Hematopoietic multipotent progenitor cell treated with erythropoietin and hydrocortisone succinate and interleukin-3 and kit ligand, for 8 days (in vitro differentiated cells): ENCODE data around the gene CSF3R.
A peak's percentile ranks its signal among the peaks of the same experiment; 100 is the strongest.
"Not testable (repeated sequence)": the region's sequence is repeated elsewhere in the genome, so short reads cannot be mapped to it uniquely, and the experiment has no call there.

ENCODE experiments used
- DNase-seq: peaks from one replicate; pipeline ENCODE4 v3.0.0-alpha.2; 2015

Gene CSF3R

DNA sequence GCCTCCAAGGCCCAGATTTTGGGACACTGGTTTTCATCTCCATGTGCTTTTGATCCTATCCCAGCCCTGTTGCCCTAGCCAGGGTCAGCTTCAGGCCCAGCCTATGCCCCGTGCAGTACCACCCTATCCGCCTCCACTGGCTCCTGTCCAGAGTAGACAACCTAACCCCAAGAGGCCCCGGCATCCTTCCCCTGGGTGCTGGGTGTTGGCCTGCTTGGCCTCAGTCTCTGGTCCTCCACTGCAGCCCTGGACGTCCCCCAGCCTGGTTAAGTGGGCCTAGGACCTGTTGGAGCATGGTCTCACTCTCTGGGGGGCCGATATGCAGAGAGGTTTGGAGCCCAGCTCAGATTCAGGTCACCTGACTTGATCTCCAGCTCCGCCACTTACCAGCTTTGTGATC, 1.6 kb downstream of the CSF3R start:
- no peak for DNase-seq

DNA sequence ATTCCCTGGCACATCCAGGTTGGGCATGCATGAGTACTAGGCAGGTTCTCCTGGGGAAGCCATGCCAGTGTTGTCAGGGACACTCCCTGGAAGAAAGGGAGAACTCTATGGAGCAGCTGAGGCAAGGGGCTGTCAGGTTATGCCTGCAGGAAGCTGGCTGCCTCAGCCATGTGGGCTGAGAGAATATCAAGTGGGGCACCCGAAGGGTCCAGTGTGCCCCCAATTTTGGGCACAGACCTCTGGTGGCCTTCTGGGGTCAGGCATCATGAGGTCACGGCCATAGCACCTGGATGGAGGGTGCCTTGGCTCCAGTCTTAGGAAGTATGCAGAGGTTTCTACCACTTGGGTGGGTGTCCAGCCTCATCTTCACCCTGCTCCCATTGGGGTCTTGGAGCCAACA, 2.6 kb downstream of the CSF3R start:
- DNase-seq, result no peak

DNA sequence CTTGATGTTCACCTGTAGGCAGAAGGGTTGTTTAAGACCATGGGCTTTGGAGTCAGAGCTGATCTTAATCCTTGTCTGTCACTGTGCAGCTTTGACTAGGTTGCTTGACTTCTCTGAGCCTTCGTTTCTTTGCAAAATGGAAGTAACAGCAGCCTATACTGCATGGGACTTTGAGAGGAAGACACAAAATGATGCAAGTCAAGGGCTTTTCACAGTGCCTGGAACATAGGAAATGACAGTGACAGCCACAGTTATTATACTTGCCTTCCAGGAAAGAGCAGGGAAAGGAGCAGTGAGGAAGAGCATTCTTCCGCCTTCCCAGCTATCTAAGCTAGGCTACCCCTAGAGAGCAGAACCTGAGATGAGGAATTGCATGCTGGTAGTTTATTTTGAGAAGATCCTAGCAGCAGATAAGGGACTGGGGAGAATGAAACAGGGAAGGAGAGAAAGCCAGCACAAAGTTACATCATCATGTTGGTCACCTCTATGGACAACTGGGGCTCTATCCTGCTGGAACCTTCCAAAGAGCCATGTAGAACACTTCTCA, 3.1 kb downstream of the CSF3R start:
- no peak for DNase-seq

DNA sequence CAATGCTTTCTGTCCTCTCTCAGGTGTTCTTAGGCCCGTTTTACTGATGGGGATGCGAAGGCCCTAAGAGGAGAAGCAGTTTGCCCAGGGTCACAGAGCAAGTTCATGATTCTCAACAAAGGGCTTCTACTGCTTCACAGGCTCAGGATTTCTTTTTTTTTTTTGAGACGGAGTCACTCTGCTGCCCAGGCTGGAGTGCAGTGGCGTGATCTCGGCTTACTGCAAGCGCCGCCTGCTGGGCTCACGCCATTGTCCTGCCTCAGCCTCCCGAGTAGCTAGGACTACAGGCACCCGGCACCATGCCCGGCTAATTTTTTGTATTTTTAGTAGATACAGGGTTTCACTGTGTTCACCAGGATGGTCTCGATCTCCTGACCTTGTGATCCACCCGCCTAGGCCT, 5.1 kb downstream of the CSF3R start:
- not testable (repeated sequence) for DNase-seq

DNA sequence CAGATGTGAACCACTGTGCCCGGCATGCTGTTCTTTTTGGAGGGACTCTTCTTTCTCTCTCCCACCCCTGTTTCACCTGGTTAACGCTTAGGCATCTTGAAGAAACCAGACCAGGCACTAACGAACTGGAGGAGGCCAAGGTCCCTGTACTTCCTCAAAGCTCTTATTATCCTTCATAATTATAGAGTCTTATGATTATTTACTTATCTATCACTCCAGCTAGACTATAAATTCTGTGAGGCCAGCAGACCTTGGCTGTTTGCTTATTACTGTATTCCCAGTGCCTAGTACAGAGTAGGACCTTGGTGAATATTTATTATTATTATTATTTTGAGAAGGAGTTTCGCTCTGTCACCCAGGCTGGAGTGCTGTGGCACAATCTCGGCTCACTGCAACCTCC, 5.8 kb downstream of the CSF3R start:
- DNase-seq, result no peak

DNA sequence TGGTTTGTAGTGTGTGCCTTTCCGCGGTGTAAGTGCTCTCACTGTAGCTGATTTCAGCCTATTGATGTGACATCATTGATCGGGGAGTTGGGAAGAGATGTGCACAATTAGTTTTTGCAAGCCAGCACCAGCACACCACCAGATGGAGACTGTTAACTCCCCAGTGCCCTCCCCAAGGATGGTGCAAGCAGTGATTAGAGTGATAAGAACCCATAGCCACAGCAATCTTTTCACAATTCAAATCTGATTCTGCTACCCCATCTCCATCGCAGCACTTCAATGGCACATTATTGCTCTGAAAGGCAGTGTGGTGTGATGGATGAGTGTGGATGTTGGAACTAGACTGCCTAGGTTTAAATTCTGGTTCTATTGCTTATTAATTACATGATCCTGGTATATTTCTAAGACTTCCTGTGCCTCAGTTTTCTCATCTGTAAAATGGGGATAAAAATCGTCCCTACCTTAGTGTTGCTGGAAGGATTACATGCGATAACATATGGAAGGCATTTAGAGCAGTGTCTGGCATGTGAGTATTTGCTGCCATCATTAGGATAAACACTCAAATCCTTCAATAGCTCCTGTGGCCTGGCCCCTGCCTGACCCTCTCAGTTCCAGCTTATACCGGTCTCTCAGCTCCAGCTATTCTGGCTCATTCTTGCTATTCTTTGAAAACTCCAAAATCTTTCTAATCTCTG, 6.7 kb downstream of the CSF3R start:
- no peak for DNase-seq

DNA sequence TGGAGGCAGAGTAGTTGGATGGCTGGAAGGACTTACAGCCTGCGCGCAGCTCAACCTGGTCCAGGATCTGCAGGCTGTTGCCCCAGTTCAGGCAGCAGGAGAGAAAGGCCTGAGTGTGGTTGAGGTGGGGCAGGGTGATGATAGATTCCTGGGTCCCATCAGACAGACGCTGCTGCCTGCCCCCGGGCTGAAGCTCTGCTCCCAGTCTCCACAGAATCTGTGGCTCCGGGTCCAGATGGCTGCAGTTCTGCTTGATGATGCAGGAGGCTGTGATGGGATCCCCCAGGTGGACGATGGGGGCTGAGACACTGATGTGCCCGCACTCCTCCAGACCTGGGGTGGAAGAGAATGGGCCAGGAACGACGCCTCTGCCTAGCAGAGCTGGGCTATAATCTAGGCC, 7.4 kb downstream of the CSF3R start:
- no peak for DNase-seq

DNA sequence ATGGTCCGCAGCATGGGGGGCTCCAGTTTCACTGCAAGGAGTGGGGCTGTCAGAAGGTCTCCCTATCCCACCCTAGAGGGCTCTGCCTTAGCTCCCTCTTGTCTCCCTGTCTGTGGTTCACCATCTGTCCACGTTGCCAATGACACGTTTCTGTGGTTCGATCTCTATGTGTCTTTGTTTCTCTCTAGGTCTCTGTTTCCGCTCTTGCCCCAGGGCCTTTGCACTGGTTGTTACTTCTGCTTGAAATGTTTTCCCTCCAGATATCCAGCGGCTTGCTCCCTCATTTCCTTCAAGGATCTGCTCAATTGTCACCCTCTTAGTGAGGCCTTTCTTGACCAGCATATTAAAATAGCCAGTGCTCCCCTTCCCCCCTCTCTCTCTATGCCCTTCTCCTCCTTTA, 10.1 kb downstream of the CSF3R start:
- DNase-seq, result no peak

DNA sequence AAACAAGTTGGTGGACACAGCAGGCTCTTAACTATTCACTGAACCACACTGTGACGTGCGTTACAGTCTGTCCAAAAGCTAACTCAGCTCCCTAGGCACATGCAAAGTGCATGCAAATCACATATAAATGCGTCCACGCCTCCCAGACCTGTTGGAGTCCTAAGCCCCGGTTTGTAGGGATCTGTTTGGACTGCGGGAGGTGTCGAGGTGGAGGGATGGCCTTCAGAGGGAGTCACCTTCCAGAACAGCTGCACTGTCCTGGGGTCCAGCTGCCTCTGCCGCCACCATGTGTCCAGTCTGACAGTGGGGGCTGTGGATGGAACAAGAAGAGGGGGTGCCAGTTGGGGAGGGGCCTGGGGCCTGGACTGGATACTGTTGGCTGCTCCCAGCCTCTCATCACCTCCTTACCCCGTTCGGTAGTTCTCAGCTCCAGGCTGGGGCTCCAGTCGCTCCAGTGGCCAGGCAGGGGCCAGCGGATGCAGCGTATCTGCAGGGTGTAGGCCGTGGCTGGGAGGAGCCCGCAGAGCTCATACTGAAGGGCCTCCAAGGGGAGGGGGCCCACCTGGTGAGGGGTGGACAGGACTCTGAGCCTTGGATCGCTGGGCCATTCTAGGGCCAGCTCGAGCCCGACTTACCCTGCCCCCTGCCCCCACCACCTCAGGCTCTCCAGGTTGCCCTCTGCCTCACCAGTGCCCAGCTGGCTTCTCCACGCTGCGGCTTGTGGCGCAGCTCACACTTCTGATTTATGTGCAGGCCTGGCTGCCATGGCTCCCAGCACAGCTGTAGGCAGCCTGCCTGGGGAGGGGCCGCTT, 10.7 kb downstream of the CSF3R start:
- DNase-seq, result no peak

DNA sequence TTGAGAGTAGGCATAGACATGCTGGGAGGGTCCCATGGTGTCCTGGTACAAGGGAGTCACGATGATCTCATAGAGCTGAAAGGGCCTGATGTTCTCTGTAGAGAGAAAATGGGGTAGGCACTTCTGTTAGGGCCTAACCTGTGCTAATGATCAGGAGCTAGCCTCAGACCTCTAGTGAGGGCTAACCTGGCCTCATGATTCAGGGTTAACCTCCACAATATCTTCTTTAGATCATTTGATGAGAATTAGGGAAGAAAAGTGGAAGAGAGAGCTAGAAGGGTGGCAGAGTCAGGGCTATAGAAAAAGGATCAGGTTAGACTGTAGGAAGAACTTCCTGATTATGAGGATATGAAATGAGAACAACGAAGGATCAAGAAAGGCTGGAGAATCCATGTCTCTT, 13.6 kb downstream of the CSF3R start:
- no peak for DNase-seq

DNA sequence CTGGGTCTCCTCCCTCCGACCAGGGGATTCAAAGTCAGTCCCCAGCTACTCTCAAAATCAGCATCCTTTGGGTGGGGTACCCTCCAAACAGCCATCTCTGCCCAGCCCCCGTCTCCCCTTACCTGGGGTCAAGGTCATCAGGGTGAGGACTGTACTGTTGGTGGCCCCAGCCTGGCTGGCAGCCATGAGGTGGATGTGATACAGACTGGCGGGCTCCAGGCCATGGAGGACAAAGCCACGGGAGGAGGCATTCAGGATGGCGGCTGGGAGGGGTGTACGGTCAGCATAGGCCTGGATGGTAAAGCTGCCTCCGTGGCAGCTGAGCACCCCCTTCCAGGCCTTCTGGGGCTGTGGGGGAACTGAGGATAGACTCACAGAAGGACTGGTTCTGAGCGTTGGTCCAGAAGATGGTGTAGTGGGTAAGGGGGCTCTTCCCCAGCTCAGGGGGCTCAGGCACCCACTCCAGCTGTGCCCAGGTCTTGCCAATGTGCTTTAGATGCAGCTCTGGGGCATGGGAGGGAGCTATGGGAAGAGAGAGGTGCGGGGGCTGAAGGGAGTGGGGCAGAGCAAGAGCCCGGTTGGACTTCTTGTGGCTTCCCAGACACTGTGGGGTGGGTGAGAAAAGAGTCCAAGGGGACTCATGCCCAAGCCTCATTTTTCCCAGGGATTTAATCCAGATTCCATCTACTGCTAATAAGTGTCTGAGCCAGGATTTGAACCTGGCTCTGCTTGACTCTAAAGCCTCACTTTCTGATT, 14.8 kb downstream of the CSF3R start:
- no peak for DNase-seq

DNA sequence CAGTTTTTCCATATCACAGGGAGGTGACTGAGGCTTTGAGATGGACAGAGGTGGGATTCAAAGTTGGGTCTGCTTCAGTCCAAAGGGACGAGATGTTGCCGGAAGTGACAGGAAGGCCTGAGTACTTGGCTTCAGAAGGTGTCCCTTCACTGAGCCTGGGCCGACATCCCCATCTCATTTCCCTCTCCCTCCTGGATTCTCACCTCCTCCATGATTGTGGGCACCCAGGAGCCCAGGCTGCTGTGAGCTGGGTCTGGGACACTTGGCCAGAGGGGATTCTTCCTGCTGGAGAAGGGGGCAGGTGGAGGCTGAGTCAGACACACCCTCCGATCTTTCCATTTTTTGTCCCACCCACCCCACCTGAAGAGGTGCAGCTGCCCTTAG, 15.7 kb downstream of the CSF3R start:
- no peak for DNase-seq

DNA sequence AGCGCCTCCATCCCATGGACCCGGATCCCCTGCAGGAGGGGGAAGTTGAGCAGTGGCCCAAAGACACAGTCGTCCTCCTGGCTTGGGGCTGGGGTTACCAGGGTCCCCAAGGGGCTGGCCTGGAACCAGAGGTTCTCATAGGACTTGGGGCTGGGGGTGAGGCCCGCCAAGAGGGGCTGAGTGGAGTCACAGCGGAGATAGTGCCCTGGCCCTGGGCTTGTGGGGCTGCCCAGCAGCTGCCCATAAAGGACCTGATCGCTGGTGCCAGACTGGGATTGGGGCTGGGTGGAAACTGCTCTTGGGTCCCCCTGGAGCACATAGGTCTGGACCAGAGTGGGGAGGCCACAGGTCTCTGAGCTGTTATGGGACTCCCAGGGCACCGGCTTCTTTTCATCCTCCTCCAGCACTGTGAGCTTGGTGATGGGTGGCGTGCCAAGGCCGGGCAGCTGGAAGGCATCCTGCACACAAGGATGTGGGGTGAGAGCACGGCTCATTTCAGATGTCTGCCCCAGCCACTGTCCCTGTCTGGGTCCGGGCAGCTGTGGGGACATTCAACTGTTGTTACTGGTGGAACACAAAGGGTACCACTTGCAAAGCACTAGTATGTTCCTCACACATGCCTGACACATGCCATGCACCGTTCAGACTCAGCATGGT, 16.2 kb downstream of the CSF3R start:
- no peak for DNase-seq

DNA sequence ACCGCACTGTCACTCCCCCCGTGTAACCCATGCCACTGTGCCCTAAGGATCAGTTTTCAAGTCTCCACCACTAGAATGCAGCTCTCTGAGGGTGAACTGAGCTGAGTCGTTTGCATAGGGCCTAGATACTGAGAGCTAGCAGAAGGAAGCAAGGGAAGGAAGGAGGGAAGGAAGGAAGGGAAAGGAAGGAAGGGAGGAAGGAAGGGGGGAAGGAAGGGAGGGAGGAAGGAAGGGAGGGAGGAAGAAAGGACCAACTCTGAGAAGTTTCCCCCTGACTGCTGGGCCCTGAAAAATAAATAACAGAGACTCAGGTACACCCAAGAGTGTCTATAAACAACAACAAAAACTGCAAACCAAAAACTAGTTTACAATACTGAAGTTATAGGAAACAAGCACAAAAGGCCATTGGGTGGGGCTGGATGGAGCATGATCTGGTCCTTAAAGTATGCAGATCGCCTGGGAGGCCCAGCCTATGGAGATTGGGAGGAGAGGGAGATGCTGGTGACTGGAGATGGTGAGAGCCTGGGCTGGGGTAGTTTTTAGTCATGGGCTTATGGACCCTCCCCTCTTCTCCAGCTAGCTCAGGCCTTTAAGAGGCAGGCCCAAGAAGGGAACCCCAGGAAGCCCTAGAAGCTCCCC, 16.9 kb downstream of the CSF3R start:
- DNase-seq, result no peak

DNA sequence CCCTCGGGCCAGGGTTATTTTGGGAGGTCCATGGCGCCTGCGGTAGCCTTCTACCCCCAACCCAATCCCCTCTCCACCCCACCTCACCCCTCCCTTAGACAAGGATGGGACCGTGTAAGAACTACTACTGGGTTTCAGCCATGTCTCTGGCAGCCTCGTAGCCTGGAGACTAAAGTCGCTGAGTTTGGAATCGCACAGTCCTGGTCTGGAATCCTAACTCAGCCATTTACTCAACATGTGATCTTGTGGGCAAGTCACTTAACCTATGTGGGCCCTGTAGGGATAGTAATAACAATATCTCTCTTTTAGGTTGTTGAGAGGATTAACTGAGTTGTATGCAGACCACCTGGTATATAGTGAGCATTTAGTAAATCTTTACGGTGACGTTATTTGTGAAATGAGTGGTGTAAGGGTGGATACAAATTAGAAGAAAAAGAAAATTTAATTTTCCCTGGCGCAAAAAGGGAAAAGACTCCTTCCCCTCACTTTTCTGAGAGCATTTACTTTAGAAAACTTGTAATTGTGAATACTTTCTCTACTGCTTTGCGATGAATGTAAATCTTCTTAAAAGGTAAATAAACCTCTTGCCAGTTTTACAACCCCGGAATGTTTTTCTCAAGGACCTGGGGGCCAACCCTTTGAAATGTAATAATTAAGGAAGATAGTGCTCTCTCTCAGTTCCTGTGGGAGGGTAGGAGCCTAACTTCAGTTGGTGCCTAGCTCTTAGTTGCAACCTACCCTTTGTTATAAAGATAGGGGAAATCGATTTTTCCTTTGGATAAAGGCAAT, 17.9 kb downstream of the CSF3R start:
- DNase-seq, result no peak

DNA sequence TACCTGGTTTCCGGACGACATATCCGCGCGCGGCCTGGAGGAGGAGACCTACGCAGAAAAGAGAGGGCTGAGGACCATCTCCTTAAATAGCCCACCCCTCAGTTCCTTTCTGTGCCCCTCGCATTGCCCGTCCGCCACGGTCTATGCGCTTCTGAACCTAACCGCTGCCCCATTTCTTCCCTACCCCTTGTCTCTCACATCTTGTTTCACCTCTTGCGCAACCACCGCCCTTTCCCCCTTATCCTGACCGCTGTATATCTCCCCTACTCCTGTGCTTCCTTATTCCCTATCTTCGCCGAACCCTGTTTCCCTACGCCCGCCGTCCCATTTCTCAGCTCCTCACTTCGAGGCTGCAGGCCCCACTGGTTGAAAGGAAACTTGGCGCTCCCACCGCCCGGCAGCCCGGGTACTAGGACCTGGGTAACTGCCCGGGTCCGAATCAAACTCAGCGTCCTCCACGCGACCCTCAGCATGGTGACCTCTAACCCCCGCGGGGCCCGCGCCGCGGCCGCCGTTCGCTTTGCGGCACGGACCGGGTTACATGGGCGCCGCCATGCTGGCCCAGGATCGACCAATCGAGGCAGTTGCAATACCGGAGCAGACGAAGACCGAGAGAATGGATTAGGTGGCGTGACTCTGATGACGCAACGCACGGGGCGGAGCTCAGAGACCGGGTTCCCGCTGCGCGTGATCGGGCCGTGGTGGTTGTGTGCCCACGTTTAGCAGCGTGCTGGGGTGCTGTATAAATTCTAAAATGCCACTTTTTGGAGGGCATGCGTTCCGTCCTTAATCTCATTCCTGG, 18.7 kb downstream of the CSF3R start, which contains the start of gene MRPS15:
TSS of gene MRPS15 (minus strand) at position 582 of the 802 bp plus-strand sequence. CDS start at position 473, 109 bp downstream.
- peak; percentile 97 for DNase-seq

DNA sequence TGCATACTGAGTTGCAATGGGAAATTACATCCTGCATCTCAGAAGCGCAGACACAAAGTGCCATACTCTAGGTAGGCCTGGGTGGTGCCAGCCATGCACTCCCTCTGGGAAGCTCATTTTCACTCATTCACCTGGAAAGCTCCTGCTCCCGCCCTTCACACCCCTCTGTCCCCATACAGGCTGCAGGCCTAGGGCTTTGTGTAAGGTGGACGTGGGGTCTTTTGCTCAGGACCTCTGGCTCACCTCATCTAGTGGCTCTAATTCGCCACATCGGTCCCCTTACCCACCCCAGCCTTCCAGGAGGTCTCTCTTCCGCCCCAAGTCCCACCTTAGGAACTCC, 19.3 kb downstream of the CSF3R start:
- no peak for DNase-seq

DNA sequence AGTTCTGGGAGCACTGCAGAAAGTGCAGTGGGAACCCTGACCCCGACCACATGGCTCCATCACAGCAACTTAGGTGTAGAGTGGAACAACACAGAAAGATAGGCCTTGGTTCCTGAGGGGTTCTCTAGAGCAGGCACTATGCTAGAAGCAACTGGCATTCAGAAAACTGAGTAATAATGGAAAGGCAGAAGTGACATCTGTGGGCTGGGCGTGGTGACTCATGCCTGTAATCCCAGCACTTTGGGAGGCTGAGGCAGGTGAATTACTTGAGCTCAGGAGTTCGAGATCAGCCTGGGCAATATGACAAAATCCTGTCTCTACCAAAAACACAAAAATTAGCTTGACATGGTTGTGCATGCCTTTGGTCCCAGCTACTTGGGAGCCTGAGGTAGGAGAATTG, 23.8 kb downstream of the CSF3R start:
- no peak for DNase-seq

DNA sequence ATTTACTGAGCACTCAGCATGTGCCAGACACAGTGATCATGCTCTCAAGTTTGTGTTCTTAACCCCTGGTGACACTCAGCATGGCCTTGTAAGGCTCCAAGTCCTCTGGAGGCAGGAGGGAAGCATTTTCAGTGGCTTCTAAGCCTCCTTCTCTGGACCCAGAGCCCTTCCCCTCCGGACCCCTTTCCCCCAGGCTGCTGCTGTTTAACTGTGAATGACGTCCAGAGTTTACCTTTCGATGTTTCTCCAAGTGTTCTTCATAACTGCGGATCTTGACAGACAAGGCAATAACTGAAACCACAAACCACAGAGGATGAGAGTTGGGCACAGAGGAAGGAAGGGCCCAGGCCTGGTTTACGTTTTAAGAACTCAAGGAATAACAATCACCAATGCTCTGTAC, 25.0 kb downstream of the CSF3R start:
- DNase-seq, result no peak

DNA sequence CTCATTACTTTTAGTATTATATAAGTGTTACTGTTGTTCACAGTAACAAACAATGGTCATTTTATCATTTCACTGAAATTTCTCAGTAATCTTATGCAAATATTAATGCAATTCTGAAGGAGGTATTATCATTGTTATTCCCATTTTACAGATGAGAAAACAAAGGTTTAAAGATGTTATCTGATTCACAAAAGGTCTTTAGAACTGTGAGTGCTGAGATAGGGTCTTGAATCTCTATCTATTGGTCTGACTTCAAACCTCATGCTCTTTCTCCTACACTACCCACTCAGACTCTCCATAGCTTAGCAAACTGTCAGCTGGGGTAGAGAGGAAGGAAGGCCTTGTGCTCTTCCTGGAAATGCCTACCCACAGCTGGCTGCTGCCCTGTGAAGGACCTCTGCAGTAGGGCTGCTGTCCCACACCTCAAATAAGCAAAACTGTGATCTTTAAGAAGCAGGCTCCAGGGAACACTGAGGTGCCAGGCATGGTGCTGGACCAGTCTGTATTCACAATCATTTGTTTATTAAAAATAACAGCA, 26.3 kb downstream of the CSF3R start:
- no peak for DNase-seq

DNA sequence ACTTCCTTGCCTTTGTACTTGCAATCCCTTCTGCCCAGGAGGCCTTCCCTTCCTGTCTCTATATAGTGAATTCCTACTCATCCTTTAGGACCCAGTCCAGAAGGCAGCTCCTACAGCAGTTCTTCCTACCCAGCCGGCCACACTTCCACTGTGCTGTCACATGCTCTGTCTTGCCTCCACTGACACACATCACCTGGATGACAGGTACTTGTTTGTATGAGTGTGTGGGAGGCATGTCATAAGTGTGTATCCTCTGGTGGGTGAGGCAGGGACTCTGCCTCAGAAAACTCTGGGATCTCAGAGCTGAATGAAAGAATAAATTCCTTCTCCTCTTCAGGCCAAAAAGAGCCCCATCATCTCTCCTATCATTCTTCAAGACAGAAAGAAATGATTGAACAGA, 27.3 kb downstream of the CSF3R start:
- DNase-seq, result no peak
